Epithelial cell of esophagus (primary cell): ENCODE results near the gene ANKMY1.

Source experiments
- DNase-seq: peaks from one replicate; pipeline ENCODE4 v3.0.0; 2010; ENCODE audit warnings: low read depth
- H3K4me3 ChIP-seq: 2 replicates; pipeline ENCODE4 v1.5.1; 2011; ENCODE audit warnings: mild to moderate bottlenecking, low read length, control low read depth
- CTCF ChIP-seq: IDR thresholded peaks from 2 replicates; pipeline ENCODE4 v1.5.1; 2011; ENCODE audit warnings: low read depth, mild to moderate bottlenecking, low read length, control low read depth, inconsistent platforms; ENCODE audit not compliant: insufficient read depth; ENCODE audit errors: missing control alignments

Gene ANKMY1

GRCh38 chr2:240514631-240515030, 43.2 kb downstream of the ANKMY1 start:
- no peak for TF ChIP-seq CTCF
- DNase-seq = peak; percentile 69
- H3K4me3 ChIP-seq = no peak overlapping the region

GRCh38 chr2:240513549-240514287, 44.1 kb downstream of the ANKMY1 start:
- DNase-seq = peak; percentile 90
- TF ChIP-seq CTCF = peak; percentile 86
- no peak overlapping the region for H3K4me3 ChIP-seq

GRCh38 chr2:240512666-240513535, 44.9 kb downstream of the ANKMY1 start:
- DNase-seq = no peak
- H3K4me3 ChIP-seq = no peak overlapping the region
- TF ChIP-seq CTCF = no peak

GRCh38 chr2:240512109-240512485, 45.7 kb downstream of the ANKMY1 start:
- no peak for DNase-seq
- TF ChIP-seq CTCF = no peak
- no peak overlapping the region for H3K4me3 ChIP-seq

- no peak overlapping the region for H3K4me3 ChIP-seq
- no peak for DNase-seq
- TF ChIP-seq CTCF = no peak
Observed at GRCh38 chr2:240511351-240512108, 46.3 kb downstream of the ANKMY1 start.

- no peak overlapping the region for H3K4me3 ChIP-seq
- no peak for DNase-seq
- no peak for TF ChIP-seq CTCF
Observed at GRCh38 chr2:240510513-240511210, 47.1 kb downstream of the ANKMY1 start.
